ENCODE data around the gene ATP6V1G1.

DNA sequence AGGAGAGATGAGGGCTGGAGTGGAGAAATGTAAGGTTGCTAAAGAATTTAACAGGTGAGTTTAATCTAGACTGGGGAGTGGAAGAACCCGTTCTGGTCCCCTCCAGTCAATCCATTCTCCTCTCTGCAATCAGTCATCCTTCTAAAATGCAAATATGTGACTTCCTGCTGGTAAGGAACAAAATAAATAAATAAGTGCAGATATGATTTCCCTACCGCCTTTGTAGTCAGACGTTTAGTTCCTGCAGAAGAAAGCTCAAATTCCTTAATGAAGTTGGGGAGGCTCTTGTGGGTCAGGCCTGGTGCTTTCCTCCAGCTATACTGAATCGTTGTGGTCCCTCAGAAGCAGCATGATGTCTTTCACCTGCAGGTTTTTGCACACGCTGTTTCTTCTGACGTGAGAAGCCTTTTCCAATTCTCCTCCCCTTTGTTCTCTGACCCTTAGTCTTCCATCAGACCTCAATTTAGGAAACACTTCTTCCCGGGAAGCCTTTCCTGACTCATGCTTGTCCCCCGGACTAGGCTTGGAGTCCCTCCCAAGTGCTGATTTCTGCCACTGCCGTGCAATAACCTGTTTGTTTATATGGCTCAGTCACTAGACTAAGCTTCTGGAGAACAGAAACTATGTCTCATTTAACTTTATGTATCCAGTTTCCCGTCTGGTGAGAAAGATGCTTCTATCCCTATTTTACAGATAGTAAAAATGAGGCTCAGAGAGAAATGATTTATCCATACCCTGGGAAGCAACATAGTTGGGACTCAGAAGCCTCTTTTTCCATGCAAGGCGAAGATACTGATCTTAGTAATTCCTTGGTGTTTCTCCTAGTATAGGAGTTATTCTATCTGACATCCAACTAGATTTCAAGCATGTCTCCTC lies 1.3 kb downstream of the ATP6V1G1 start:
- TF ChIP-seq SUZ12 (IDR thresholded peaks at IDR 0.05; ENCODE audit: extremely low read depth, insufficient read depth, insufficient read length), result no peak
- TF ChIP-seq ZNF274 (IDR thresholded peaks at IDR 0.05; ENCODE audit: low read depth, low read length), result no peak
